Adrenal gland (tissue), 12 donors: ENCODE results near the gene SOX11. TPM values are rescaled to one million over a fixed set of nuclear protein-coding genes. Genes with fewer than 3 reads are reported as not detected.
"Not testable (repeated sequence)": the region's sequence is repeated elsewhere in the genome, so short reads cannot be mapped to it uniquely, and the experiment has no call there.

ENCODE experiments used
- DNase-seq, 7 donors: peaks; one replicate each; pipeline ENCODE4 v3.0.0-alpha.2; 2019 to 2020
- H3K27ac ChIP-seq, 5 donors: fragments of 200-600 bp; sonication (generic) in 4 of 5; 1 replicate in 3 of 5; 2 replicates in 2 of 5; pipeline versions ENCODE4 v1.5.1 to v1.8.0; 2016 to 2020; ENCODE audit warnings: mild to moderate bottlenecking in 1 of 5
- H3K27me3 ChIP-seq: fragments of 200-600 bp; 2 replicates; pipeline ENCODE4 v1.8.0; 2021
- H3K36me3 ChIP-seq, 2 donors: fragments of 200-600 bp; replicated peaks in 1 of 2; 1 replicate in 1 of 2; 2 replicates in 1 of 2; pipeline versions ENCODE4 v1.5.1 to v1.8.0; 2018 to 2022
- H3K4me1 ChIP-seq, 2 donors: fragments of 200-600 bp; replicated peaks in 1 of 2; 1 replicate in 1 of 2; 2 replicates in 1 of 2; pipeline versions ENCODE4 v1.5.1 to v1.8.0; 2018 to 2021
- H3K4me3 ChIP-seq, 4 donors: fragments of 200-600 bp; sonication (generic) in 3 of 4; one replicate each; pipeline ENCODE4 v1.5.1; 2016 to 2018
- H3K9me3 ChIP-seq, 3 donors: fragments of 200-600 bp; sonication (generic) in 1 of 3; replicated peaks in 1 of 3; 1 replicate in 2 of 3; 2 replicates in 1 of 3; pipeline versions ENCODE4 v1.5.1 to v1.8.0; 2016 to 2021
- CTCF ChIP-seq, 6 experiments: fragments of 450-650 bp in 4 of 6; fragments of 200-600 bp in 2 of 6; sonication (generic) in 1 of 6; IDR thresholded peaks; 1 replicate in 5 of 6; 2 replicates in 1 of 6; pipeline versions ENCODE4 v1.5.1 to v1.8.0; 2016 to 2021; ENCODE audit warnings: antibody characterized with exemption in 6 of 6, mild to moderate bottlenecking in 2 of 6, moderate library complexity in 1 of 6
- POLR2A ChIP-seq, 2 donors: fragments of 450-650 bp; IDR thresholded peaks; one replicate each; pipeline ENCODE4 v1.6.1; 2017; ENCODE audit warnings: antibody characterized with exemption in 2 of 2, mild to moderate bottlenecking in 2 of 2, moderate library complexity in 1 of 2
- WGBS, 4 donors: extraction: QIAGEN DNeasy Blood & Tissue Kit in 2 of 4; methylation state at CpG; one replicate each; pipeline versions ENCODE4 v1.1.5 to v1.1.7; 2013 to 2017; 5-methylcytosine and 5-hydroxymethylcytosine counted together
- intact Hi-C, 2 donors: fragments of 100-400 bp; cut with DNase I; formaldehyde crosslinking; loops; one replicate each; pipeline versions ENCODE4 v1.14.1 to v1.15.0; 2022 to 2023
- polyA plus RNA-seq, 3 donors: library from polyadenylated mRNA; stranded (reverse); fragments of 200-250 nt in 2 of 3; fragments of 350-450 nt in 1 of 3; fragmentation: Illumina TruSeq in 1 of 3; extraction: RNeasy Lipid Tissue Mini Kit (QIAGEN cat#74804) in 1 of 3; gene quantifications; one replicate each; pipeline ENCODE4 v1.2.3, GENCODE V29; 2013 to 2014
- total RNA-seq, 9 donors: library from RNA; depleted of rRNA in 4 of 9; stranded (reverse); fragments of >200 nt in 4 of 9; fragments of 120-200 nt in 1 of 9; fragmentation: NEBNext Ultra II Directional in 1 of 9; extraction: Animal tissue kit (Norgen Biotek cat#: 25700) in 1 of 9; gene quantifications; one replicate each; pipeline versions ENCODE4 v1.1.0 to v1.2.4, GENCODE V29; 2013 to 2023
- donor health status: healthy with polysubstance abuse.
- donor health status: Bipolar disorder and iron deficiency.
- donor health status: DM: yes; HTN: yes; CAD: no.
- donor health status: DM: no; HTN: no; CAD: no.
- donor health status: DM: no; HTN: no; CAD: no.
- donor health status: DM: yes; HTN: yes; CAD: no.

The SOX11 gene
- total and polyA plus RNA-seq, 12 donors, result under 0.01 to 1.5 TPM; not detected in 10

- no peaks in the 10 kb centered on the region for H3K36me3 ChIP-seq
- H3K27me3 ChIP-seq, result no peaks in the 10 kb centered on the region
- WGBS, 4 donors, result 78 to 95% (median 84%) methylated on average over 4 of the region's 4 CpGs
- H3K9me3 ChIP-seq, result no peaks in the 10 kb centered on the region
- intact Hi-C loops, result no loop called here
- TF ChIP-seq POLR2A (IDR thresholded peaks at IDR 0.05) (no peak), CTCF (IDR thresholded peaks at IDR 0.05) (no peak)
- H3K4me1 ChIP-seq, result no peaks in the 10 kb centered on the region
- H3K4me3 ChIP-seq, result no peak overlapping the region
- no peak overlapping the region for H3K27ac ChIP-seq
- DNase-seq, result no peak
Observed at GRCh38 chr2:5666798-5667197, 25.4 kb upstream of the SOX11 start.

GRCh38 chr2:5667655-5668054 is 24.5 kb upstream of the SOX11 start:
- H3K36me3 ChIP-seq, H3K4me3 ChIP-seq, H3K27me3 ChIP-seq, H3K27ac ChIP-seq, H3K9me3 ChIP-seq, intact Hi-C loops, DNase-seq, H3K4me1 ChIP-seq: not testable (repeated sequence)
- 90 to 100% (median 95%) methylated on average over 1 of the region's 1 CpG for WGBS, 4 donors

GRCh38 chr2:5668682-5669250 is 23.4 kb upstream of the SOX11 start:
- Histone ChIP-seq H3K4me3 (no peak overlapping the region), H3K4me1 (no peaks in the 10 kb centered on the region), H3K9me3 (no peaks in the 10 kb centered on the region), H3K27me3 (peaks cover 16% of the 10 kb centered on the region), H3K27ac (no peak overlapping the region), H3K36me3 (no peaks in the 10 kb centered on the region)
- intact Hi-C loops, result no loop called here
- DNase-seq, result no peak
- 75 to 79% (median 78%) methylated on average over 8 of the region's 8 CpGs for WGBS, 4 donors
- no peak for TF ChIP-seq POLR2A (IDR thresholded peaks at IDR 0.05)
- TF ChIP-seq CTCF (IDR thresholded peaks at IDR 0.05), result no peak

GRCh38 chr2:5672749-5673144 is 19.4 kb upstream of the SOX11 start:
- Histone ChIP-seq H3K36me3 (no peaks in the 10 kb centered on the region), H3K27ac (no peak overlapping the region), H3K4me1 (no peaks in the 10 kb centered on the region), H3K4me3 (no peak overlapping the region), H3K27me3 (peaks cover 20% of the 10 kb centered on the region), H3K9me3 (no peaks in the 10 kb centered on the region)
- 66 to 72% (median 68%) methylated on average over 15 of the region's 15 CpGs for WGBS, 4 donors
- no peak for TF ChIP-seq CTCF (IDR thresholded peaks at IDR 0.05)
- no peak for DNase-seq
- intact Hi-C loops, result no loop called here
